Endothelial cell (in vitro differentiated cells): ENCODE measurements around the gene HSD17B12. TPM values are rescaled to one million over a fixed set of nuclear protein-coding genes. Genes with fewer than 3 reads are reported as not detected.
A peak's percentile ranks its signal among the peaks of the same experiment; 100 is the strongest.

Experiments used
- DNase-seq: peaks from one replicate; pipeline ENCODE4 v3.0.0; 2021; ENCODE audit warnings: low spot score
- H3K27ac Mint-ChIP-seq: one replicate; pipeline ENCODE4 v1.8.0; 2021; ENCODE audit warnings: mixed read lengths, inconsistent platforms; ENCODE audit not compliant: unreplicated experiment
- H3K27me3 Mint-ChIP-seq: one replicate; pipeline ENCODE4 v1.8.0; 2021; ENCODE audit warnings: mild to moderate bottlenecking, moderate library complexity, mixed read lengths, inconsistent platforms; ENCODE audit not compliant: unreplicated experiment
- H3K36me3 Mint-ChIP-seq: one replicate; pipeline ENCODE4 v1.8.0; 2021; ENCODE audit warnings: mild to moderate bottlenecking, low read depth, mixed read lengths, inconsistent platforms; ENCODE audit not compliant: unreplicated experiment
- H3K4me1 Mint-ChIP-seq: one replicate; pipeline ENCODE4 v1.8.0; 2021; ENCODE audit warnings: mild to moderate bottlenecking, mixed read lengths, inconsistent platforms; ENCODE audit not compliant: unreplicated experiment
- H3K4me3 Mint-ChIP-seq: one replicate; pipeline ENCODE4 v1.8.0; 2021; ENCODE audit warnings: mild to moderate bottlenecking, mixed read lengths, inconsistent platforms; ENCODE audit not compliant: unreplicated experiment
- H3K9me3 Mint-ChIP-seq: one replicate; pipeline ENCODE4 v1.8.0; 2021; ENCODE audit warnings: mixed read lengths, inconsistent platforms; ENCODE audit not compliant: unreplicated experiment
- total RNA-seq: library from RNA; stranded (reverse); fragmentation: NEBNext Ultra II Directional; extraction: Animal tissue kit (Norgen Biotek cat#: 25700); gene quantifications from one replicate; pipeline ENCODE4 v1.2.1, GENCODE V29; 2021; ENCODE audit not compliant: unreplicated experiment
- TF ChIP-seq, protein P1 (sequence below): fragments of 200-600 bp; sonication (generic); IDR thresholded peaks from one replicate; pipeline ENCODE4 v1.5.0; 2021; ENCODE audit warnings: antibody characterized with exemption; ENCODE audit not compliant: unreplicated experiment

HSD17B12 gene
- total RNA-seq, 1 donor from 2014 or later = 110 TPM

- H3K4me3 Mint-ChIP-seq = no peak overlapping the region
- peaks cover 4% of the 10 kb centered on the region for H3K36me3 Mint-ChIP-seq
- no peaks in the 10 kb centered on the region for H3K27me3 Mint-ChIP-seq
- H3K4me1 Mint-ChIP-seq = peaks cover 4% of the 10 kb centered on the region
- no peaks in the 10 kb centered on the region for H3K9me3 Mint-ChIP-seq
- TF ChIP-seq, protein P1, sequence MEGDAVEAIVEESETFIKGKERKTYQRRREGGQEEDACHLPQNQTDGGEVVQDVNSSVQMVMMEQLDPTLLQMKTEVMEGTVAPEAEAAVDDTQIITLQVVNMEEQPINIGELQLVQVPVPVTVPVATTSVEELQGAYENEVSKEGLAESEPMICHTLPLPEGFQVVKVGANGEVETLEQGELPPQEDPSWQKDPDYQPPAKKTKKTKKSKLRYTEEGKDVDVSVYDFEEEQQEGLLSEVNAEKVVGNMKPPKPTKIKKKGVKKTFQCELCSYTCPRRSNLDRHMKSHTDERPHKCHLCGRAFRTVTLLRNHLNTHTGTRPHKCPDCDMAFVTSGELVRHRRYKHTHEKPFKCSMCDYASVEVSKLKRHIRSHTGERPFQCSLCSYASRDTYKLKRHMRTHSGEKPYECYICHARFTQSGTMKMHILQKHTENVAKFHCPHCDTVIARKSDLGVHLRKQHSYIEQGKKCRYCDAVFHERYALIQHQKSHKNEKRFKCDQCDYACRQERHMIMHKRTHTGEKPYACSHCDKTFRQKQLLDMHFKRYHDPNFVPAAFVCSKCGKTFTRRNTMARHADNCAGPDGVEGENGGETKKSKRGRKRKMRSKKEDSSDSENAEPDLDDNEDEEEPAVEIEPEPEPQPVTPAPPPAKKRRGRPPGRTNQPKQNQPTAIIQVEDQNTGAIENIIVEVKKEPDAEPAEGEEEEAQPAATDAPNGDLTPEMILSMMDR = no peak
- DNase-seq = no peak
- H3K27ac Mint-ChIP-seq = peak overlapping the region; percentile 98
These were observed 153.7 kb downstream of the HSD17B12 start for GRCh38 chr11:43834286-43834685.

GRCh38 chr11:43835104-43835503, 154.6 kb downstream of the HSD17B12 start:
- Mint-ChIP-seq H3K9me3 (no peaks in the 10 kb centered on the region), H3K27me3 (no peaks in the 10 kb centered on the region)

GRCh38 chr11:43837879-43838278, 157.3 kb downstream of the HSD17B12 start:
- H3K4me3 Mint-ChIP-seq = no peak overlapping the region

More at GRCh38 chr11:43835104-43835503, 154.6 kb downstream of the HSD17B12 start:
- peaks cover 4% of the 10 kb centered on the region for H3K36me3 Mint-ChIP-seq
- H3K4me1 Mint-ChIP-seq = peaks cover 4% of the 10 kb centered on the region
- DNase-seq = no peak
- peak overlapping the region; percentile 2 for H3K27ac Mint-ChIP-seq
- TF ChIP-seq, protein P1 = no peak
- no peak overlapping the region for H3K4me3 Mint-ChIP-seq

DNA sequence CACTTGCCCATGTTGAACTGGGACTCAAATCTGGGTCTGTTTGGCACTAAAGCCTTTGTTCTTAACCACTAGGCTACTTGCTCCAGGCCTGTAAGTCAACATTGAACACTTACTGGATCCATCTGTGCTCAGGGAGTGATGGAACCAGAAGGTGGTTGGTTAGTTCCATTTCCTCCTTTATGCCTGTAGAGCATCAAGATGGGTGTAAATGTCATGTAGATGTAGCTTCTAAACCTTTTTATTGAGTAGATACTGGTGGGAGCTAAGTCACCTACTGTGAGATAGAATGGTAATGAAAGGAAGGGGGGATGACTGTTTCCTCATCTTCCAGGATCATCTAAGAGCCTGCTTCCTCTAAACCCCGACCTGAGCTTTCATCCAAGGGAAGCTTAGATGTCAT, 161.5 kb downstream of the HSD17B12 start:
- Mint-ChIP-seq H3K27ac (no peak overlapping the region), H3K36me3 (peaks cover 11% of the 10 kb centered on the region)

More at GRCh38 chr11:43837879-43838278, 157.3 kb downstream of the HSD17B12 start:
- Mint-ChIP-seq H3K4me1 (peaks cover 4% of the 10 kb centered on the region), H3K27ac (no peak overlapping the region), H3K36me3 (peaks cover 11% of the 10 kb centered on the region), H3K27me3 (no peaks in the 10 kb centered on the region), H3K9me3 (no peaks in the 10 kb centered on the region)
- no peak for DNase-seq
- TF ChIP-seq, protein P1 = no peak

GRCh38 chr11:43845816-43846215, 165.3 kb downstream of the HSD17B12 start:
- peaks cover 3% of the 10 kb centered on the region for H3K27me3 Mint-ChIP-seq
- TF ChIP-seq, protein P1 = no peak
- no peak for DNase-seq
- no peak overlapping the region for H3K27ac Mint-ChIP-seq
- no peaks in the 10 kb centered on the region for H3K9me3 Mint-ChIP-seq
- no peak overlapping the region for H3K4me3 Mint-ChIP-seq
- peaks cover 11% of the 10 kb centered on the region for H3K36me3 Mint-ChIP-seq
- H3K4me1 Mint-ChIP-seq = peaks cover 7% of the 10 kb centered on the region

More for the DNA sequence above, 161.5 kb downstream of the HSD17B12 start:
- Mint-ChIP-seq H3K9me3 (no peaks in the 10 kb centered on the region), H3K4me3 (no peak overlapping the region), H3K27me3 (peaks cover 3% of the 10 kb centered on the region), H3K4me1 (peaks cover 6% of the 10 kb centered on the region)
- TF ChIP-seq, protein P1 = no peak
- no peak for DNase-seq
